GM21381 (cell line): ENCODE data around the gene GPRC5C.
A peak's percentile ranks its signal among the peaks of the same experiment; 100 is the strongest.

Experiments used
- ATAC-seq: cut with Tn5 transposase; IDR thresholded peaks from one replicate; pipeline ENCODE4 v1.9.1; 2021; ENCODE audit warnings: mild to moderate bottlenecking, moderate library complexity; ENCODE audit not compliant: unreplicated experiment

GPRC5C gene

DNA sequence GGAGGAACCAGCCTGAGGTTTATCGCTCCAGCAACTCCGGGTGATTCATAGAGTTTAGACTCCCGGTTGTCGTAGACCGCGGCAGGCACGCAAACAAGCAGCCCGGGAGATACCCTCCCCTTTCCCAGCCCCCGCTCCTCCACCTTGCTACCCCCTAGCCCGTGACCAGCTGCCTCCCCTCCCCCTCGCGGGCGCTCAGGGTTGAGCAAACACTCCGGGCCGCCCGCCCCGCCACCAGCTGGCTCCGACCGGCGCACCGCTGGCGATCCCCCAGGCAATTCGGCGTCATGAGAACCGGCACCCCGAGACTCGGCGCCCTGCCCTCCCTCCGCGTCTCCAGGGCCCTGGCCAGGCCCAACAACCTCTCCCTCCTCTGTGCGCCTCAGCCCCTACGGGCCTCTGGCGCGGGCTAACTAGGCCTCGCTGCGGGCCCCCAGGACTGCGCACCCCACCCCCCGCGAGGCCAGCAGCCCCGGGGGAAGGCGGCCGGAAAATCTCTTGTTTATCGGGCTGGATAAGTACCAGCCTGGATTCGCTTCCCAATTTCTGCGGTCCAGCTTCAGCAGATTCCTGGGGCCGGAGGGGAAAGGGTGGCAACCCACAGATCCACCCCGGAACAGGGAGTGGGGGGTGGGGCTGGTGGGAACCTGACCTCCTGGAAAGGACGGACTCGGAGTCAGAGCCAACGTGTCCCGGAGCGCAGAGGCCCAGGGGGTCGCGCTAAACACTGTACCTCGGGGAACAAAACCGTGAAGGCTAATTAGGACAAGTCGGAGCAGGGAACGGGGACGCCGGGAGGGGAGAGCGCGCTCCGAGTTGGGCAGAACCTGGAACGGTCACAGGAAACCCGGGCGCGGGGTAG lies 951 bp upstream of the GPRC5C start:
- no peak for ATAC-seq

DNA sequence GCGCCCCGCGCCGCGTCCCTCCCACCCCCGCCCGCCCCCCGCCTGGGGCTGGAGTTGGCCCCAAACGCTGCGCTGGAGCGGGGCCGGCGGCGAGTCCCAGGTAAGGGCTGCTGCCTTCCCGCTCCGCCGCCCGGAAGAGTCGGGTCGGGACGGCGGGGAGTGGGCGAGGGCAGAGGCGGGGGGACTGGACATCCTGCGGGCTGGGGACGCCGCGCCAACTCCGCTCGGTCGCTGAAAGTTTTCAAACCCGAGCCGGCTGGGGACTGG lies 469 bp downstream of the GPRC5C start:
- no peak for ATAC-seq

DNA sequence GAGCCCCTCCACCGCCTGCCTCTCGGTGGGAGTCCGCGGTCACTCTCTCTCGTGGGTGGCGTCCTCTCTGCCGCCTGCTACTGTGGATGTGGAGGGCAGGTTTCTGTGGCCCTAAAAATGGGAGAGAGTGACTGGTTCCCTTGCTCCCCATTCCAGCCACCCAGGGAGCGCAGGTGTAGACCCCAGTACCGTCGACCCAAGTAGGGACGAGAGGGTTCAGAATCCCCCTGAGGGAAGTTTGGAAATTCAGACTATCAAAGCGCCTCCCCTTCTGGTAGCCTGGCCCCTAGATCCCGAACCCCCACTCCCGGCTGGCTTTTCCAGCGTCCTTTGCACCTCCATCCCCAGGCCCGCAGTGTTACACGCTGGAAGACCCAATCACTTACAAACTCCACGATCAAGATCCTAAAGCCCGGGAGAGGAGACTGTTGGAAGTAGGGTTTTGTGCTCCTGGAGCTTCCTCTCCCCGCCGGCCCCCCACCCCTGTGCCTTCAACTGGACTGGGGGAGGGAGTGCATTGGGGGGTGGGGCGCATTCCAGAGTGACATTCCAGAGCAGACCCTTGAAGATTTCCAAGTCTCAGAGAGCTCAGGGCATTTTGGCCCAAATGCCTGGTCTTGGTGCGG lies 991 bp downstream of the GPRC5C start:
- ATAC-seq: no peak

DNA sequence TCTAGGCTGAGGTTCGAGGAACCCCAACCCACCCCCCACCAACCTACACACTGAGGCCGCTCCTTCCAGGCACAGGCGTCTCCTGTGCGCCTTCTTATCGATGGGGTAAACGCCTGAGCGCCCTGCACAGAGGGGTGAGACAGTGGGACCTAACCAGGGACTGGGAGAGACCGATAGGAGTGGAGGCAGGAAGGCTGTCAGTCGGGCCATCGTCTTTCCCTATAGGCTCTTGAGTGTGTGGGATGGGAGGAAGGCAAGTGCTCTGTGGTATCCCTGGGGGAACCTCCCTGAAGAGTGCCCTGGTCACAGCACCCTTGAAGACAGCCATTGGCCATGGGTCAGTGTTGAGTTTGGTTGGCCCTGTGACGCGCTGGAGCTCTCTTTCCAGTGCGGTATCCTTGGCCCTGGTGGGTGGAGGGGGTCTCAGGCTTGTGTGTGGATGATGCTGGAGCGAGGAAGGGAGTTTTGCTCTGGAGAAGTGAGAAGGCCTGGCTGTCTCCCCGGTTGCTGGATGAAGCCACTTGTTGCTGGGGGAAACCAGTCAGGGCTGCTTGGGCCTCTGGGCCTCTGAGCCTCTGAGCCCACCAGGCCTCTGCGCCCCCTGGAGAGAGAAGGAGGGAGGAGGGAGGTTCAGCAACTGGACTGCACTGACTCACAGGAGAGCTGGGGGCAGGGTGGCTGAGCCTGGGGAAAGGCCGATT lies 1.7 kb downstream of the GPRC5C start:
- no peak for ATAC-seq

DNA sequence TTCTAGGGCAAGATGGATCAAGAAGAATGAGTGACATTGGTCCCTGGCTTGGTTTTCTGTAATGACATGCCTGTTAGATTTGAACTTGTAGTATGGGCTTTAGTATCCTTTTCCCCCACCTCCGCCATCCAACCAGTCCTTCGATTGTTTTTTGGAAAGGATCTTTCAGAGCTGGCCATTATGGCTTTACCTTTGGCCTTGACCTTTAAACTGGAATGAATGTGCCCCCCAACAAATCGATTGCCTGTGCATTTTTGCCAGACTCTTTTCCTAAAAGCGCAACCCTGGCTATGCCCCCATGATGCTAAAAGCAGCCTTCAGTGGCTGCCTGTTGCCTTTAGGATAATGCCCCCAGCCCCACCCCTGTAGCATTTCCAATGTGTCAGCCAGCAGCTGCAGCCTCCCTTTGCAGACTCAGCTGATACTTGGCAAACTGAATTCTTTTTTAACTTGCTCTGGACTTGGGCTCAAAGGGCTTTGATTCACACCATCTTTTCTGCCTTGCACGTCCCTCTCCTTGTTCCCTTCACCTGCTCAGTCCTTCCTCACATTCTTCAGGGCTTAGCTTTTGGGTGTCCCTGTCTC lies 4.0 kb downstream of the GPRC5C start:
- ATAC-seq: no peak

DNA sequence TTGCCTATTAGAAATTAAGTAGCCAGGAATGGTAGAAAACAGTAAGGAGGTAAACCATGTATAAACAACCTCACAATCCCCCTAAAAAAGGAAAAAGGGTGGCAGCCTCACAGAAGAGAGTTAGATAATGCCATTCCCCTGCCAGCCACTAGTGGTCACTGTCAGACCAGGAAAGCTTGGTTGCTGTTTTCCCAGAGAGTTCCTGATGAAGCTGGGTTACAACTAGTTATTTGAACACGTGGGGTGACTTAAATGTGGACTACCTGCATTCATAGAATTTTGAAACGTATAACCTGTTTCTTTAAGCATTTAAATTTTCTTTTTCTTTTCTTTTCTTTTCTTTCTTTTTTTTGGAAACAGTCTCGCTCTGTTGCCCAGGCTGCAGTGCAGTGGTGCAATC lies 5.8 kb downstream of the GPRC5C start:
- ATAC-seq: no peak

DNA sequence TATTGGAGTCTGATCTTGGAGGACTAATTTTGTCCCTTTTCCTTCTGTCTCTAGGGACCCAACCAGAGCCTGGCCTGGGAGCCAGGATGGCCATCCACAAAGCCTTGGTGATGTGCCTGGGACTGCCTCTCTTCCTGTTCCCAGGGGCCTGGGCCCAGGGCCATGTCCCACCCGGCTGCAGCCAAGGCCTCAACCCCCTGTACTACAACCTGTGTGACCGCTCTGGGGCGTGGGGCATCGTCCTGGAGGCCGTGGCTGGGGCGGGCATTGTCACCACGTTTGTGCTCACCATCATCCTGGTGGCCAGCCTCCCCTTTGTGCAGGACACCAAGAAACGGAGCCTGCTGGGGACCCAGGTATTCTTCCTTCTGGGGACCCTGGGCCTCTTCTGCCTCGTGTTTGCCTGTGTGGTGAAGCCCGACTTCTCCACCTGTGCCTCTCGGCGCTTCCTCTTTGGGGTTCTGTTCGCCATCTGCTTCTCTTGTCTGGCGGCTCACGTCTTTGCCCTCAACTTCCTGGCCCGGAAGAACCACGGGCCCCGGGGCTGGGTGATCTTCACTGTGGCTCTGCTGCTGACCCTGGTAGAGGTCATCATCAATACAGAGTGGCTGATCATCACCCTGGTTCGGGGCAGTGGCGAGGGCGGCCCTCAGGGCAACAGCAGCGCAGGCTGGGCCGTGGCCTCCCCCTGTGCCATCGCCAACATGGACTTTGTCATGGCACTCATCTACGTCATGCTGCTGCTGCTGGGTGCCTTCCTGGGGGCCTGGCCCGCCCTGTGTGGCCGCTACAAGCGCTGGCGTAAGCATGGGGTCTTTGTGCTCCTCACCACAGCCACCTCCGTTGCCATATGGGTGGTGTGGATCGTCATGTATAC lies 8.0 kb downstream of the GPRC5C start:
- ATAC-seq: no peak

DNA sequence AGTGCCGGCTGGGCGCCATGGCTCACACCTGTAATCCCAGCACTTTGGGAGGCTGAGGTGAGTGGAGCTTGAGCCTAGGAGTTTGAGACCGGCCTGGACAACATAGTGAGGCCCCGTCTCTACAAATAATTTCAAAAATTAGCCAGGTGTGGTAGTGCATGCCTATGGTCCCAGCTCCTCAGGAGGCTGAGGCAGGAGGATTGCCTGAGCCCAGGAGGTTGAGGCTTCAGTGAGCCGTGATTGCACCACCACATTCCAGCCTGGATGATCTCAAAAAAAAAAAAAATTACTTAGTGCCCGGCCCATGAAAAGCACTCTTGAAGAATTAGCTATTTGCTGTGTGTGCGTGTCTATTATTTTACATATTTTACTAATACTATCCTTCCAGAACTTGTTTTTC lies 9.6 kb downstream of the GPRC5C start:
- no peak for ATAC-seq

DNA sequence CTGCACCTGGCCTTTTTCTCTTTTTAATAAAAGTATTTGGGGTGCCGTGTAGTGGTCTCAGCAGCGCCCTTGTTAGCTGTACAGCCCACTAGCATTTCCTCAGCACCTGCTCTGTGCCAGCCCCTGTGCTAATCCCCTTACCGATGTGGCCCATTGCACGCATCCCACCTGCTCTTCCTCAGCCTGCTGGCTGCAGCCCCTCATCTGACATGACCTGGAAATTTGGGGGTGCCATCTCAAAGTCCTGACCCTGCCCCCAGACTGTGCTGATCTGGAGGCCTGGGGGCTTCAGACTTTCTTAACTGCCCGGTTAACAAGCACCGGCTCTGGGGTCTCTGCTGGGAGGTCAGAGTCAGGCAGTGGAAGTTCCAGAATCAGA lies 10.4 kb downstream of the GPRC5C start:
- peak; percentile 9 for ATAC-seq

DNA sequence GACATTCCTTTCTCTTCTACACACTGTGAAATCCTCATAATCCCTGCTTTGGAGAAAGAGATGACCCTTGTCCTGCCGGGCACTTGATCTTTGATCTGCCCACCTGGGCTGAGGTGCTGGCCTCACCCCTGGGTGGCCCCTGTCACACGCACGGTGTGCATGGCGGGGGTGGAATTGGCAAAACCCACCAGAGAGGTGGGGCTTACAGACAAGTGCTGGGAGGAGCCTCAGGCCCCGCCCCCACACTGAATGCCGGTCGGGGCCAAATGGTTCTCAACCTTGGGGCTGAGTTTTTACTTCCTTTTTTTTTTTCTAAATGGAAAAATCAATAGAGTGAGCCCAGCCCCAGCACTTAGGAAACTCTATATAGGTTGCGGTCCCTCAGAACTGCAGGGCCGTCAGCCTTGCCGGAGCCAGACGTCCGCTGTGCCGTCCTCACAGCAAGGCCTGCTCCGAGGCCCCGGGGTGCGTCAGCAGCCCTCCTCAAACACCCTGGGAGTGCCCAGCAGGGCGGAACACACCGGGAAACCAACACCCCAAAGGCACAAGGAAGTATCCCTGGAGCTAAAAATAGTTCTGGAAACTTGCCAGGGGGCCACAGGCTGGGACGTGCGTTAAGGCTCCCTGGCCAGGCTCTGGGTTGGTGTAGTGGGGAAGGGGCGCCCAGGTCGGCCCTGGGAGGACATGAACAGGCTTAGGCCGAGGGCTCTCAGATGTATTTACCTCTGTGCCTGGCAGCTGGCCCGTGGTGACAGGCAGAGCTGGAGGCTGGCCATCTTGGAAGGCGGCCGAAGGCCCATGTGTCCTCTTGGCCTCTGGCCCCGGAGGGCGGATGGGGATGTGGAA lies 11.0 kb downstream of the GPRC5C start:
- peak; percentile 65 for ATAC-seq

DNA sequence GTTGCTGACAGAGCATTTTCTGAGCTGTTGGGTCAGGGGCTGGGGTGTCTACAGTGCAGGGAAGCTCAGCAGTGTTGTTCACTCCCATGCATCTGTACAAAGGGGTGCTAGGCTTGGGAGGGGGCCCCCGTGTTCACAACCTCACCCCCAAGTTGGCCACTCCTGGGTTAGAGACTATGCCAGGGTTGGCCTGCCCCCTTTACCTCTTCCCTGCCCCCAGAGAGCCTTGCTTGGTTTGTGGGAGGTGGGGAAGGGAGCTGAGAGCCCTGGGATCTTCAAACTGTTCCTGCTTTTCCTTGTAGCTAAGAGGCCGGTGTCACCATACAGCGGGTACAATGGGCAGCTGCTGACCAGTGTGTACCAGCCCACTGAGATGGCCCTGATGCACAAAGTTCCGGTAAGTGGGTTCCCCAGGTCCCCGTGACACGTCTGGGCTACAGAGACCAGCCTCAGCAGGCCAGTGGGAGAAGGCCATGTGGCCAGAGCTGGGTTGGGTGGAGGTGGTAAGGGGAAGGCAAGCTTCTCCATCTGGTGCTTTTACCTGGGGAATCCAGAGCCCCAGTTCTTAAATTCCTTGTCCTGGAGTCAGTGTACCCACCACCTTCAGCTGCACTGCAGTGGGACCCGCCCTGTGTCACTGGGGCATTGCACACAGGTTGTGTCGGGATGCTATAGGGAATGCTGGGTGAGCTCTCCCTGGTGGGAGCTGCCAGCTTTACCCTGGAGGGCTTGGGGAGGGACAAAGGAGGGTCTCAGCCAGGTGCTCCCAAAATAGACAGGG lies 11.8 kb downstream of the GPRC5C start:
- ATAC-seq: no peak

DNA sequence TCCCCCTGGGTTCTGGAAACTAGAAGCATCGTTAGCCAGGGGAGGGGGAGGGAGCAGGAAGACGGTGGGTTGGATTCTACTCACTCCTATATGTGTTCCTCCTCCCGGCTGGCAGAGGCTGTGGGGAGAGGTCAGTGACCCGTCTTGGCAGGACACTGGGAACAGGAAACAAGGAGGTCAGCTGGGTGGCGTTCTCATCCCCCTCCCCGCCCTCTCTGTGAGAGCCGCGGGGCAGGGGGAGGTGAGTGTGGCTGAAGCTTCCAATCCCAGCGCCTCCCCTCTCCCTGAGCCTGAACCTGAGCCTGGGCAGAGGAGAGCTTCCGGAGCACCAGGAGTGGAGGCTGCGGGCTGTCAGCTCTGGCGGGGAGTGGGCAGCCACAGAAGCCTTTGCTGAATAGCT lies 12.5 kb downstream of the GPRC5C start:
- no peak for ATAC-seq

DNA sequence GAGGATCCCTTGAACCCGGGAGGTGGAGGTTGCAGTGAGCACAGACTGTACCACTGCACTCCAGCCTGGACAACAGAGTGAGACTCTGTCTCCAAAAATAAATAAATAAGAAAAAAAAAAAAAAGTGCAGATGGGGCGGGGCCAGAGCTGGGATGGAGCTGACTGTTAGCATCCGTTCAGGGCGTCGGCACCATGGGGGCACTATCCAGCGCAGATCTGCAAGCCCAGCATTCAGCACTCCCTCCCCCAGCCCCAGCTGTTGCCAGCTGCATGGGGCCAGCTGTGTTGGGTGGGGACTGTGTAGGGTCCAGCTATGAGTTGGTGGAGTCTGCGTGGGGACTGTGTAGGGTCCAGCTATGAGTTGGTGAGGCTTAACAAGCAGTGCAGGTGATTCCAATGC lies 13.3 kb downstream of the GPRC5C start:
- no peak for ATAC-seq

DNA sequence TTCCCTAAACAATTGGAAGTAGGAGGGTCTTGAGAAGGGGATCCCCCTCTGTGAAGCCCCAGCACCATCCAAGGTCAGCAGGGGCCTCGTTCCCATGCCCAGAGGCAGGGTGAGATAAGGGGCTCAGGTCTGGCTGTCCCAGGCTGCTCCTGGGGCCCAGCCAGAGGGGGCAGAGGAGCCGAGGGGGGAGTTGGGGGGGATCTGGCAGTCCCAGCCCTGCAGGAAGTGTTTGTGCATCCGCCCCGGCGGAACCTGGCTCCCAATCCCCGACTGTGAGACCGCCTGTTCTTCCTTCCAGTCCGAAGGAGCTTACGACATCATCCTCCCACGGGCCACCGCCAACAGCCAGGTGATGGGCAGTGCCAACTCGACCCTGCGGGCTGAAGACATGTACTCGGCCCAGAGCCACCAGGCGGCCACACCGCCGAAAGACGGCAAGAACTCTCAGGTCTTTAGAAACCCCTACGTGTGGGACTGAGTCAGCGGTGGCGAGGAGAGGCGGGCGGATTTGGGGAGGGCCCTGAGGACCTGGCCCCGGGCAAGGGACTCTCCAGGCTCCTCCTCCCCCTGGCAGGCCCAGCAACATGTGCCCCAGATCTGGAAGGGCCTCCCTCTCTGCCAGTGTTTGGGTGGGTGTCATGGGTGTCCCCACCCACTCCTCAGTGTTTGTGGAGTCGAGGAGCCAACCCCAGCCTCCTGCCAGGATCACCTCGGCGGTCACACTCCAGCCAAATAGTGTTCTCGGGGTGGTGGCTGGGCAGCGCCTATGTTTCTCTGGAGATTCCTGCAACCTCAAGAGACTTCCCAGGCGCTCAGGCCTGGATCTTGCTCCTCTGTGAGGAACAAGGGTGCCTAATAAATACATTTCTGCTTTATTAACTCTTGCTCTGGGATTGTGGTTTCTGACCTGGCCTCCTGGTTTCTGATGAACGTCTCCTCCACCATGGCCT lies 14.9 kb downstream of the GPRC5C start:
- ATAC-seq: no peak

DNA sequence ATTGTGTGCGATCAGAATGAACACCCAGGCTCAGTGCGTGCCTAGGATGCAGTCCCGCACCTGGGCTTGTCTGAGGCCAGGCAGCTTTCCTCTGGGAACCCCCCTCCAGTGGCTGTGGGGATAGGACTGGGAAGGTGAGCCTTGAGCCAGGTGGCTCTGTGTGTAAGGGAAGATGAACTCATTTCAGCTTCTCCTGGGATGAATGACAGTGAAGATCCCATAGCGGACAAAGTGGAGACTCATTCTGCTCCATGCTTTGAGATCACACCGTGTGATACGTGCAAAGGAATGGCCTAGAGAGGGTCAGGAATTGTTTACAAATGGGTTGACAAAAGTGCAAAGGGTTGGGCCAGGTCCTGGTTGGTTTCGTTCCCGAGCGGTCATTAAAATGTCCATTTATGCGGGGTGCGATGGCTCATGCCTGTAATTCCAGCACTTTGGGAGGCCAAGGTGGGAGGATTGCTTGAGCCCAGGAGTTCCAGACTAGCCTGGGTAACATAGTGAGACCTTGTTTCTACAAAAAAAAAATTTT lies 15.8 kb downstream of the GPRC5C start:
- no peak for ATAC-seq

DNA sequence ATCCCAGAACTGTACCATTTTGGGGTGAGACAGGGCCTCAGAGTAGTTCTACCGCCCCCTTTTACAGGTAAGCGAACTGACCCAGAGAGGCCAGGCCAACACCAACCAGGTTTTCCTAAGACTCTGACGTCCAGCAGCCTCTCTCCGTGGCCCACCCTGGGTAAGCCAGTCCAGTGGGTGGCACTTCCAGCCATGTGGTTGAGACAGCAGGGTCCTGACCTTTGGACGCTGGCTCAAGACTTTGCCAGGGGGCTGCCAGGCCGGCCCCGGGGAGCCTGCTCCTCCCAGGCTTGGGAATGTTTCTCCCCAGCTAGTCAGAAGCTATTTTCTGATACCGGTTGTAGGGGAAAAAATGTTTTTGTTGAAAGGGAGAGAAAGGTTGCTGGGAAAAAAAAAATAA lies 16.9 kb downstream of the GPRC5C start:
- no peak for ATAC-seq

DNA sequence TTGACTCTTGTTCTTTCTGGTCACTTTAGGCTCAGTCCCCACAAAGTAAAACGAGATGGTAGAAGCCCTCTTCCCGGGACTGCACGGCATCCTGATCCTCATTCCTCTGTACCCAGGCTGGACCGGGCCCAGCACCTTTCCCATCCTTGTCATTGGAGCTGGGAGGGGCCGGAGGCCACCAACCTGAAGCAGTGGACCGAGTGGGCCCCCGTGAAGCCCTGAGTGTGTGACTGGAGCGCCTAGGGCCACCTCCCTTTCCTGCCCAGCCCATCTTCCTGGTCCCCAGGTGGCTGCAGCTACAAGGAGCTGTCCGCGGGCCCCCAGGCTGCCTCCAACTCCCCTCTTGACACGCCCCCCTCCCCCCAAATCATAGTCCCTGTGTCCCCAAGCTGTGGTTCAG lies 17.4 kb downstream of the GPRC5C start:
- ATAC-seq: no peak

DNA sequence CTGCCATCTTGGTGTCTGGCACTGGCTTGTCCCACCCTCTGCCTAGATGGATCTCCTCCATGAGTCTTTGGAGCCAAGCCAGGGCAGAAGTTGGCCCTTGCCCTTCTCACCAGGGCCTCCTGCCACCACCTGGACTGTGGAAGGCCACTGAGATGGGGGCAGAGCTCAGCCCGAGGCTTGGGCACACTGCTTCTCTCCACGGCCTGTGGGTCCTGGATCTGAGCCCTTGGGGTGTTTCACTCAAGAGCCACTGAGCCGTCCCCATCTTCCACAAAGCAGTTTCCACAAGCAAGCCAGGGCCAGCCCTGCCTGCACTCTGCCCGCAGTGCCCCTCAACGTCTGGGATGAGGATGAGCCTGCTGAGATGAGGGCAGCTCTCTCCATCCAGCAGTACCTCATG lies 17.9 kb downstream of the GPRC5C start:
- no peak for ATAC-seq
